A673 (cell line): ENCODE data around the gene VPS9D1. TPM values are rescaled to one million over a fixed set of nuclear protein-coding genes. Genes with fewer than 3 reads are reported as not detected.

Experiments used
- BruUV-seq: library from RNA; stranded (reverse); fragments of 400-500 nt; replicated peaks from 2 replicates; lab custom pipeline; 2021; lab: Mats Ljungman, UMichigan
- CTCF ChIA-PET: fragments of 300-600 bp; sonication (Branson Sonifier 250); formaldehyde crosslinking; loops from one replicate; lab custom pipeline; 2022; ENCODE audit warnings: antibody characterized with exemption; lab: Charles Lee
- POLR2A ChIA-PET: fragments of 300-600 bp; sonication (Branson Sonifier 250); formaldehyde crosslinking; loops from one replicate; lab custom pipeline; 2022; ENCODE audit warnings: antibody characterized with exemption; ENCODE audit not compliant: low non-redundant PET; lab: Charles Lee
- DNase-seq: peaks from one replicate; pipeline ENCODE4 v3.0.0-alpha.2; 2015; ENCODE audit warnings: low spot score
- H3K27ac ChIP-seq: fragments of 200-600 bp; sonication (generic); 2 replicates; pipeline ENCODE4 v1.5.1; 2016; ENCODE audit warnings: mixed run types, low read depth, mild to moderate bottlenecking, mixed read lengths, antibody characterized with exemption, low read length; ENCODE audit not compliant: poor library complexity, severe bottlenecking
- H3K27me3 ChIP-seq: fragments of 200-600 bp; sonication (generic); replicated peaks from 2 replicates; pipeline ENCODE4 v1.6.1; 2017; ENCODE audit warnings: mixed run types, low read depth, mild to moderate bottlenecking, mixed read lengths, antibody characterized with exemption, low read length; ENCODE audit not compliant: insufficient read depth, poor library complexity
- H3K36me3 ChIP-seq: fragments of 200-600 bp; sonication (generic); 2 replicates; pipeline ENCODE4 v1.6.1; 2016; ENCODE audit warnings: mixed run types, mild to moderate bottlenecking, mixed read lengths, antibody characterized with exemption, low read length; ENCODE audit not compliant: insufficient read depth, poor library complexity, severe bottlenecking
- H3K4me1 ChIP-seq: fragments of 200-600 bp; sonication (generic); 2 replicates; pipeline ENCODE4 v1.6.1; 2017; ENCODE audit warnings: mixed run types, mild to moderate bottlenecking, mixed read lengths, antibody characterized with exemption, low read length; ENCODE audit not compliant: insufficient read depth, poor library complexity, severe bottlenecking
- H3K4me3 ChIP-seq: fragments of 200-600 bp; sonication (generic); 2 replicates; pipeline ENCODE4 v1.5.1; 2016; ENCODE audit warnings: low read depth, mixed run types, mild to moderate bottlenecking, mixed read lengths, low read length; ENCODE audit not compliant: poor library complexity, severe bottlenecking
- H3K9me3 ChIP-seq: fragments of 200-600 bp; sonication (generic); 2 replicates; pipeline ENCODE4 v1.6.1; 2016; ENCODE audit warnings: mixed run types, low read depth, mild to moderate bottlenecking, mixed read lengths, antibody characterized with exemption, low read length; ENCODE audit not compliant: poor library complexity, severe bottlenecking
- CTCF ChIP-seq: fragments of 300-800, 200-600 bp; sonication (generic); conservative IDR thresholded peaks from 2 replicates; pipeline ENCODE4 v1.5.1; 2017; ENCODE audit warnings: low read depth, mild to moderate bottlenecking, antibody characterized with exemption, low read length, moderate library complexity, mixed read lengths
- EZH2 ChIP-seq: fragments of 200-600 bp; sonication (generic); IDR thresholded peaks from 2 replicates; pipeline ENCODE4 v1.6.1; 2017; ENCODE audit warnings: borderline replicate concordance, low read depth, mild to moderate bottlenecking, mixed read lengths, antibody characterized with exemption, low read length; ENCODE audit not compliant: poor library complexity, severe bottlenecking
- intact Hi-C: fragments of 100-400 bp; cut with micrococcal nuclease; formaldehyde crosslinking; loops from one replicate; pipeline ENCODE4 v1.10.0; 2022; ENCODE audit not compliant: unreplicated experiment
- total RNA-seq: library from RNA; stranded (reverse); gene quantifications from 2 replicates; pipeline ENCODE4 v1.2.3, GENCODE V29; 2021

Gene VPS9D1
- total RNA-seq, 1 experiment from 2014 or later: 3.4 TPM

DNA sequence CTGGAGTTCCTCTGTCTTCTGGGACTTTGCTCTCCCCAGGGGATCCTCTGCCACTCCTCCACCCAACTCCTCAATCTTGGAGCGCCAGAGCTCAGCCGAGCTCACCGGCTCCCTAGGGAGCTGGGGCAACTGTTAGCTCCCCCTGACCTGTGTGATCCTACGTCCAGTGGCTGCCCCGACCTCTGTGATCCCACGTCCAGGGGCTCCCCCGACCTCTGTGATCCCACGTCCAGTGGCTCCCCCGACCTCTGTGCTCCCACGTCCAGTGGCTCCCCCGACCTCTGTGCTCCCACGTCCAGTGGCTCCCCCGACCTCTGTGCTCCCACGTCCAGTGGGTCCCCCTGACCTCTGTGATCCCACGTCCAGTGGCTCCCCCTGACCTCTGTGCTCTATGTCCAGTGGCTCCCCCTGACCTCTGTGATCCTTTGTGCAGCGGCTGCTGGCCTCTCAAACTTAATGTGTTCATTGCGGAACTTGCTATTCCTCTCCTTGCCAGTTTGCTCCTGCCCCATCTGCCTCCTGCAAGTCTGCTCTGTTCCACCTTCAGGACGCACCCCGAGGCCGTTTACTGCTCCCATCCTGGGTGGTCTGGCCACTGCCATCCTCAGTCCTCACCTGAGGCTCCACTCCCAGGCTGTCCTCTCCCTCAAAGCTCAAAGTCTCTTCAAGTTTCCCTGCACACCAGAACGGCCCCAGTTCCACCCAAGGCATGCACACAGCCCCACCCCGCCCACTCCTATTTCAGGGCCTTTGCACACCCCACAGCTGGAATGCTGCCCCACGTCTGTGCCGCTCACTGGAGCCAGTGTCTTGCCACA lies 2.8 kb downstream of the VPS9D1 start:
- H3K27ac ChIP-seq: no peak overlapping the region
- intact Hi-C loops: no loop called here
- peaks cover 8% of the 10 kb centered on the region for H3K4me1 ChIP-seq
- TF ChIP-seq CTCF (no peak), EZH2 (no peak)
- no peak overlapping the region for H3K4me3 ChIP-seq
- CTCF ChIA-PET: no interaction called here
- POLR2A ChIA-PET: no interaction called here
- H3K36me3 ChIP-seq: peaks cover 27% of the 10 kb centered on the region
- no peak for DNase-seq
- H3K27me3 ChIP-seq: no peaks in the 10 kb centered on the region
- H3K9me3 ChIP-seq: no peaks in the 10 kb centered on the region
- no TSS peak for BruUV-seq

DNA sequence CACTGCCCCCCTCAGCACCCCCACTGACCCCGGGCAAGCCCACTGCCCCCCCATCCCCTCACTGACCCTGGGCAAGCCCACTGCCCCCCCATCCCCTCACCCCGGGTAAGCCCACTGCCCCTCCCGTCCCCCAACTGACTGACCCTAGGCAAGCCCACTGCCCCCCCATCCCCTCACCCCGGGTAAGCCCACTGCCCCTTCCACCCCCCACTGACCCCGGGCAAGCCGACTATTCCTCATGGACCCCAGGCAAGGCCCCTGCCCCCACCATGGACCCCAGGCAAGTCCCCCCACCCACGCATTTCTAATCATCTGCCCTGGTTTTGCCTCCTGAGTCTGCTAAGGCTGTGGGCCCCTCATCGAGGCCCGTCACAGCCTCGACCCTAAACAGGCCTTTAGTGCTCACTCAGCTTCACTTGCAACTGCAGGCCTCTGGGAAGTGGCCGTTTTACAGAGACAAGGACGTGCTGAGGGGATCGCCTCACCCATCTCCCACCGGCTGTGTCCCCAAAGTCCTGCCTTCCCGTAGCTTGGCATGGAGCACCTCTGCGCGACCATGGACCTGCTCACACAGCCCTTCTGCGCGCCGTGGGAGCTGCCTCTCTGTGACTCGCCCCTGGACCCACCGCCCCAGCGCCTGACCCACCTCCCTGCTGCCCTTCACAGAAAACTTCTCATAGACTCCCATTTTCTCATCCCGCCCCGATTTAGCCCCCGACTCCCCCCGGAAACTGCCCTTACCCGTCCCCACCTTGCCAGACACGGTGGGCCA lies 3.6 kb downstream of the VPS9D1 start:
- H3K4me3 ChIP-seq: no peak overlapping the region
- TF ChIP-seq EZH2 (no peak), CTCF (no peak)
- no peak for DNase-seq
- no peak overlapping the region for H3K27ac ChIP-seq
- H3K9me3 ChIP-seq: no peaks in the 10 kb centered on the region
- peaks cover 10% of the 10 kb centered on the region for H3K4me1 ChIP-seq
- BruUV-seq: no TSS peak
- ChIA-PET POLR2A (no interaction called here), CTCF (no interaction called here)
- intact Hi-C loops: no loop called here
- no peaks in the 10 kb centered on the region for H3K27me3 ChIP-seq
- peaks cover 27% of the 10 kb centered on the region for H3K36me3 ChIP-seq

DNA sequence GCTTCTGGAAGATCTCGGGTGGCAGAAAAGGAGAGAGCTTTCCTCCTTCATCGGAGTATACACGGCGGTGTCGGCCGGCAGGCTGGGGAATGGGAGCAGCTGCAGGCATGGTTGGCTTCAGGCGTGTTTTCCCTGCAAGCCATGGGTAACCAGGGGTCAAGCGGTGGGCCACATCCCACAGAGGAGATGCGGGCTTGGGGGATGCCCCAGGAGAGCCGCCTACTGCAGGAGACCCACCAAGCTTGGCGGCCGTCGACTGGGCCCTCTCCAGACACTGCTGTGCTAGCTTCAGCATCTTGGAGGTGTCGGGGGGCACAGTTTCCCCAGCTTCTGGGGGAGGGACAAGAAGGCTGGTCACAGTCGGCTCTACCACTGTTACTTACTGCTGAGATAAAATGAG lies 4.2 kb downstream of the VPS9D1 start:
- H3K36me3 ChIP-seq: peaks cover 27% of the 10 kb centered on the region
- no TSS peak for BruUV-seq
- H3K27me3 ChIP-seq: no peaks in the 10 kb centered on the region
- no peak overlapping the region for H3K27ac ChIP-seq
- H3K9me3 ChIP-seq: no peaks in the 10 kb centered on the region
- peaks cover 10% of the 10 kb centered on the region for H3K4me1 ChIP-seq
- intact Hi-C loops: no loop called here
- H3K4me3 ChIP-seq: no peak overlapping the region
- no peak for TF ChIP-seq CTCF
- TF ChIP-seq EZH2: no peak
- DNase-seq: no peak
- CTCF ChIA-PET: no interaction called here
- POLR2A ChIA-PET: interaction anchor here (0.7 kb wide), 1 partner anchor 10 kb away, joined by 3 read pairs; no protein-coding TSS in a partner anchor
